ENCODE measurements around the gene LIME1. TPM values are rescaled to one million over a fixed set of nuclear protein-coding genes. Genes with fewer than 3 reads are reported as not detected.

The LIME1 gene
- total RNA-seq, 1 experiment from 2014 or later = 4.5 TPM

DNA sequence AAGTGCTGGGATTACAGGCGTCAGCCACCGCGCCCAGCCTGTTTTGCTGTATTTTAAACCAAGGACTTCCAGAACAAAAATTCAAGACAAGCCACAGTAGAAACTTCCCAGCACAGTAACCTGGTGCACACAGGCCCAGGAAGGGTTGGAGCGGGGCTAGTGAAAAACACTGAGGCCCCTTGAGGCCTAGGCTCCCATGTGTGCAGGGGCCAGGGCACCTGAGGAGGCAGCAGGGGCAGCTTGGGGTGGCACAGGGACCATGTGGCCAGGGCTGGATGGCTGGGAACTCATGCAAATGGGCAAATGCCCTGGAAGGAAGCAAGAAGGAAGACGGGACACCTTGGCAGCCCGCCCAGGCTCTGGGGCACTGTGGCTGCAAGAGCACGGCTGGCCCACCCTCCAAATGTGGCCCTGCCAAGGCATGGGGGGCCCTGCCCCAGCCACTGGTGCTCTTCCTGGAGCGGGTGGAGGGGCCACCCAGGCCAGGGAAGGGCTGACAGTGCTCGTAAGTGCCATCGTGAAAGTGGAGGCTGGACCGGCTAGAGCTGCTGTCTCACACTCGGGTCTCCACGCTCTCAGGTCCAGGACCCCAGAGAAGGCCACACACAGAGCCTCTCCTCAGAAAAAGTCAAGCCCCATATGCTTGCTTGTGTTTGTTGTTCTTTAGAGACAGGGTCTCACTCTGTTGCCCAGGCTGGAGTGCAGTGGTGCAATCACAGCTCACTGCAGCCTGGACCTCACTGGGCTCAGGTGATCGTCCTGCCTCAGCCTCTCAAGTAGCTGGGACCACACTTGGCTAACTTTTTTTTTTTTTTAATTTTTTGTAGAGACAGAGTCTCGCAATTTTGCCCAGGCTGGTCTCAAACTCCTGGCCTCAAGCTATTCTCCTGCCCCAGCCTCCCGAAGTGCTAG lies 13.4 kb downstream of the LIME1 start:
- ATAC-seq (no peak), DNase-seq (ENCODE audit: low spot score) (no peak)
- Mint-ChIP-seq H3K27me3 (ENCODE audit: low read depth) (no peaks in the 10 kb centered on the region), H3K4me3 (no peak overlapping the region), H3K4me1 (peaks cover 10% of the 10 kb centered on the region), H3K36me3 (no peaks in the 10 kb centered on the region), H3K27ac (peak overlapping the region; percentile 49; the same call in 1 of the 2 replicates), H3K9me3 (no peaks in the 10 kb centered on the region)
- TF ChIP-seq GTF2I (CRISPR knock-in tag; conservative IDR thresholded peaks at IDR 0.05) (no peak), ZNF219 (CRISPR knock-in tag; IDR thresholded peaks at IDR 0.05; ENCODE audit: borderline replicate concordance) (no peak), FOXK1 (CRISPR knock-in tag; IDR thresholded peaks at IDR 0.05) (no peak), SP1 (CRISPR knock-in tag; conservative IDR thresholded peaks at IDR 0.05) (no peak), TP53 (CRISPR knock-in tag; IDR thresholded peaks at IDR 0.05) (no peak), ZNF232 (CRISPR knock-in tag; IDR thresholded peaks at IDR 0.05) (no peak), OVOL2 (CRISPR knock-in tag; IDR thresholded peaks at IDR 0.05; ENCODE audit: borderline replicate concordance) (no peak), HMGA2 (CRISPR knock-in tag; IDR thresholded peaks at IDR 0.05) (no peak), ZNF671 (CRISPR knock-in tag; IDR thresholded peaks at IDR 0.05) (no peak), EMX1 (CRISPR knock-in tag; IDR thresholded peaks at IDR 0.05) (no peak), TEAD4 (CRISPR knock-in tag; IDR thresholded peaks at IDR 0.05) (no peak), RELA (CRISPR knock-in tag; IDR thresholded peaks at IDR 0.05; ENCODE audit: borderline replicate concordance) (no peak), ELF4 (CRISPR knock-in tag; IDR thresholded peaks at IDR 0.05; ENCODE audit: low read depth) (no peak)
- TF ChIP-seq, protein P1, sequence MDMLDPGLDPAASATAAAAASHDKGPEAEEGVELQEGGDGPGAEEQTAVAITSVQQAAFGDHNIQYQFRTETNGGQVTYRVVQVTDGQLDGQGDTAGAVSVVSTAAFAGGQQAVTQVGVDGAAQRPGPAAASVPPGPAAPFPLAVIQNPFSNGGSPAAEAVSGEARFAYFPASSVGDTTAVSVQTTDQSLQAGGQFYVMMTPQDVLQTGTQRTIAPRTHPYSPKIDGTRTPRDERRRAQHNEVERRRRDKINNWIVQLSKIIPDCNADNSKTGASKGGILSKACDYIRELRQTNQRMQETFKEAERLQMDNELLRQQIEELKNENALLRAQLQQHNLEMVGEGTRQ (CRISPR knock-in tag; IDR thresholded peaks at IDR 0.05) = no peak
- TF ChIP-seq, protein P2, sequence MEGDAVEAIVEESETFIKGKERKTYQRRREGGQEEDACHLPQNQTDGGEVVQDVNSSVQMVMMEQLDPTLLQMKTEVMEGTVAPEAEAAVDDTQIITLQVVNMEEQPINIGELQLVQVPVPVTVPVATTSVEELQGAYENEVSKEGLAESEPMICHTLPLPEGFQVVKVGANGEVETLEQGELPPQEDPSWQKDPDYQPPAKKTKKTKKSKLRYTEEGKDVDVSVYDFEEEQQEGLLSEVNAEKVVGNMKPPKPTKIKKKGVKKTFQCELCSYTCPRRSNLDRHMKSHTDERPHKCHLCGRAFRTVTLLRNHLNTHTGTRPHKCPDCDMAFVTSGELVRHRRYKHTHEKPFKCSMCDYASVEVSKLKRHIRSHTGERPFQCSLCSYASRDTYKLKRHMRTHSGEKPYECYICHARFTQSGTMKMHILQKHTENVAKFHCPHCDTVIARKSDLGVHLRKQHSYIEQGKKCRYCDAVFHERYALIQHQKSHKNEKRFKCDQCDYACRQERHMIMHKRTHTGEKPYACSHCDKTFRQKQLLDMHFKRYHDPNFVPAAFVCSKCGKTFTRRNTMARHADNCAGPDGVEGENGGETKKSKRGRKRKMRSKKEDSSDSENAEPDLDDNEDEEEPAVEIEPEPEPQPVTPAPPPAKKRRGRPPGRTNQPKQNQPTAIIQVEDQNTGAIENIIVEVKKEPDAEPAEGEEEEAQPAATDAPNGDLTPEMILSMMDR (IDR thresholded peaks at IDR 0.05) = no peak
- TF ChIP-seq, protein P3, sequence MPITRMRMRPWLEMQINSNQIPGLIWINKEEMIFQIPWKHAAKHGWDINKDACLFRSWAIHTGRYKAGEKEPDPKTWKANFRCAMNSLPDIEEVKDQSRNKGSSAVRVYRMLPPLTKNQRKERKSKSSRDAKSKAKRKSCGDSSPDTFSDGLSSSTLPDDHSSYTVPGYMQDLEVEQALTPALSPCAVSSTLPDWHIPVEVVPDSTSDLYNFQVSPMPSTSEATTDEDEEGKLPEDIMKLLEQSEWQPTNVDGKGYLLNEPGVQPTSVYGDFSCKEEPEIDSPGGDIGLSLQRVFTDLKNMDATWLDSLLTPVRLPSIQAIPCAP (CRISPR knock-in tag; IDR thresholded peaks at IDR 0.05) = no peak
- TF ChIP-seq, protein P4, sequence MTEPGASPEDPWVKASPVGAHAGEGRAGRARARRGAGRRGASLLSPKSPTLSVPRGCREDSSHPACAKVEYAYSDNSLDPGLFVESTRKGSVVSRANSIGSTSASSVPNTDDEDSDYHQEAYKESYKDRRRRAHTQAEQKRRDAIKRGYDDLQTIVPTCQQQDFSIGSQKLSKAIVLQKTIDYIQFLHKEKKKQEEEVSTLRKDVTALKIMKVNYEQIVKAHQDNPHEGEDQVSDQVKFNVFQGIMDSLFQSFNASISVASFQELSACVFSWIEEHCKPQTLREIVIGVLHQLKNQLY (CRISPR knock-in tag; IDR thresholded peaks at IDR 0.05) = no peak
- ChIA-PET CTCF (interaction anchor here (1.2 to 4.3 kb wide), 4 partner anchors 9 to 224 kb away, joined by 3 to 29 read pairs (median 6); partner anchors contain the start of gene TPD52L2), POLR2A (no interaction called here)

DNA sequence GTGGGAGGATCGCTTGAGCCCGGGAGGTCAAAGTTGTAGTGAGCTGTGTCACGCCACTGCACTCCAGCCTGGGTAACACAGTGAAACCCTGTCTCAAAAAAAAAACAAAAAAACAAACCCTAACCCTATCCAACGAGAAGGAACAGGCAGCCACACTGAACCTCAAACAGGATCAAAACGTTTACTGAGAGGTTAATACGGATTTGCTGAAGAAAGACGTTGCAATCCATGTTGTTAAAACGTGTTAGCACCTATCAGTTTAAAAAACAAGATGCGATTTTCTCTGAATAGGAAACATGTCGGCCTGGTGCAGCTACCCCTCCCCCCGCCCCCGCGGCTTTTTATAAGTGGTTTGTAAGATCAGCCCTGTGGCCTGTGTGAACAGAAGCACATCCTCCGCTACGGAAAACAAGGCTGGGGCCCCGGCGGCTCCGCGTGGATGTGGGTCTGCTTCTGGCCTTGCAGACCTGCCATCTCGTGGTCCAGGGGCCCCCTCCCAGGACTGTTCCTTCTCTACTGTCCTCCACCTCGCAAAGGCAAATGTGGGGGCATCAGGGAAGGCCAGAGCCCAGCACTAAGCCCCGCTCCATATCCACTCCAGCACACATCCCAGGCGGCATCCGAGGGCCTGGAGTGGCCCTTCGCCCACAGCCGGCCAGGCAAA lies 14.5 kb downstream of the LIME1 start:
- no peaks in the 10 kb centered on the region for H3K27me3 Mint-ChIP-seq (ENCODE audit: low read depth)
- DNase-seq (ENCODE audit: low spot score) (no peak), ATAC-seq (peak; percentile 10)
- H3K27ac Mint-ChIP-seq = peak overlapping the region; percentile 79
- peaks cover 10% of the 10 kb centered on the region for H3K4me1 Mint-ChIP-seq
- CTCF ChIA-PET = interaction anchor here (0.6 to 4.3 kb wide), 5 partner anchors 10 to 115 kb away, joined by 3 to 29 read pairs (median 6); partner anchors contain the start of gene TPD52L2
- H3K4me3 Mint-ChIP-seq = no peak overlapping the region
- H3K36me3 Mint-ChIP-seq = no peaks in the 10 kb centered on the region
- POLR2A ChIA-PET = no interaction called here
- H3K9me3 Mint-ChIP-seq = no peaks in the 10 kb centered on the region
- TF ChIP-seq ELF4 (CRISPR knock-in tag; IDR thresholded peaks at IDR 0.05; ENCODE audit: low read depth) (no peak), GRHL2 (CRISPR knock-in tag; IDR thresholded peaks at IDR 0.05; ENCODE audit: insufficient replicate concordance, severe bottlenecking) (no peak), ZNF263 (CRISPR knock-in tag; IDR thresholded peaks at IDR 0.05; ENCODE audit: low read depth) (no peak), ZNF317 (CRISPR knock-in tag; IDR thresholded peaks at IDR 0.05; ENCODE audit: borderline replicate concordance, low read depth) (no peak)
- TF ChIP-seq, protein P5, sequence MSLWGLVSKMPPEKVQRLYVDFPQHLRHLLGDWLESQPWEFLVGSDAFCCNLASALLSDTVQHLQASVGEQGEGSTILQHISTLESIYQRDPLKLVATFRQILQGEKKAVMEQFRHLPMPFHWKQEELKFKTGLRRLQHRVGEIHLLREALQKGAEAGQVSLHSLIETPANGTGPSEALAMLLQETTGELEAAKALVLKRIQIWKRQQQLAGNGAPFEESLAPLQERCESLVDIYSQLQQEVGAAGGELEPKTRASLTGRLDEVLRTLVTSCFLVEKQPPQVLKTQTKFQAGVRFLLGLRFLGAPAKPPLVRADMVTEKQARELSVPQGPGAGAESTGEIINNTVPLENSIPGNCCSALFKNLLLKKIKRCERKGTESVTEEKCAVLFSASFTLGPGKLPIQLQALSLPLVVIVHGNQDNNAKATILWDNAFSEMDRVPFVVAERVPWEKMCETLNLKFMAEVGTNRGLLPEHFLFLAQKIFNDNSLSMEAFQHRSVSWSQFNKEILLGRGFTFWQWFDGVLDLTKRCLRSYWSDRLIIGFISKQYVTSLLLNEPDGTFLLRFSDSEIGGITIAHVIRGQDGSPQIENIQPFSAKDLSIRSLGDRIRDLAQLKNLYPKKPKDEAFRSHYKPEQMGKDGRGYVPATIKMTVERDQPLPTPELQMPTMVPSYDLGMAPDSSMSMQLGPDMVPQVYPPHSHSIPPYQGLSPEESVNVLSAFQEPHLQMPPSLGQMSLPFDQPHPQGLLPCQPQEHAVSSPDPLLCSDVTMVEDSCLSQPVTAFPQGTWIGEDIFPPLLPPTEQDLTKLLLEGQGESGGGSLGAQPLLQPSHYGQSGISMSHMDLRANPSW (CRISPR knock-in tag; conservative IDR thresholded peaks at IDR 0.05; ENCODE audit: low read depth) = no peak
- TF ChIP-seq, protein P2 (IDR thresholded peaks at IDR 0.05) = no peak
- TF ChIP-seq, protein P6, sequence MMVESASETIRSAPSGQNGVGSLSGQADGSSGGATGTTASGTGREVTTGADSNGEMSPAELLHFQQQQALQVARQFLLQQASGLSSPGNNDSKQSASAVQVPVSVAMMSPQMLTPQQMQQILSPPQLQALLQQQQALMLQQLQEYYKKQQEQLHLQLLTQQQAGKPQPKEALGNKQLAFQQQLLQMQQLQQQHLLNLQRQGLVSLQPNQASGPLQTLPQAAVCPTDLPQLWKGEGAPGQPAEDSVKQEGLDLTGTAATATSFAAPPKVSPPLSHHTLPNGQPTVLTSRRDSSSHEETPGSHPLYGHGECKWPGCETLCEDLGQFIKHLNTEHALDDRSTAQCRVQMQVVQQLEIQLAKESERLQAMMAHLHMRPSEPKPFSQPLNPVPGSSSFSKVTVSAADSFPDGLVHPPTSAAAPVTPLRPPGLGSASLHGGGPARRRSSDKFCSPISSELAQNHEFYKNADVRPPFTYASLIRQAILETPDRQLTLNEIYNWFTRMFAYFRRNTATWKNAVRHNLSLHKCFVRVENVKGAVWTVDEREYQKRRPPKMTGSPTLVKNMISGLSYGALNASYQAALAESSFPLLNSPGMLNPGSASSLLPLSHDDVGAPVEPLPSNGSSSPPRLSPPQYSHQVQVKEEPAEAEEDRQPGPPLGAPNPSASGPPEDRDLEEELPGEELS (CRISPR knock-in tag; IDR thresholded peaks at IDR 0.05) = no peak

Data from WTC11 (cell line).